Suprapubic skin (tissue), 4 donors: Measurements from ENCODE around the gene DOCK8. TPM values are rescaled to one million over a fixed set of nuclear protein-coding genes. Genes with fewer than 3 reads are reported as not detected.

Experiments used
- DNase-seq, 2 donors: peaks; one replicate each; pipeline ENCODE4 v3.0.0-alpha.2; 2019; ENCODE audit warnings: low spot score in 2 of 2
- H3K27ac ChIP-seq: fragments of 200-600 bp; sonication (generic); one replicate; pipeline ENCODE4 v1.5.1; 2019
- H3K27me3 ChIP-seq: fragments of 200-600 bp; sonication (generic); one replicate; pipeline ENCODE4 v1.5.1; 2019
- H3K36me3 ChIP-seq: fragments of 200-600 bp; sonication (generic); one replicate; pipeline ENCODE4 v1.5.1; 2019
- H3K4me1 ChIP-seq: fragments of 200-600 bp; sonication (generic); one replicate; pipeline ENCODE4 v1.5.1; 2019
- H3K4me3 ChIP-seq: fragments of 200-600 bp; sonication (generic); one replicate; pipeline ENCODE4 v1.5.1; 2019; ENCODE audit warnings: mild to moderate bottlenecking
- H3K9me3 ChIP-seq: fragments of 200-600 bp; sonication (generic); one replicate; pipeline ENCODE4 v1.5.1; 2019
- EP300 ChIP-seq: sonication (generic); formaldehyde crosslinking; IDR thresholded peaks from one replicate; pipeline ENCODE4 v1.6.1; 2017; ENCODE audit warnings: antibody characterized with exemption
- POLR2A ChIP-seq, 2 donors: fragments of 450-650 bp; IDR thresholded peaks; one replicate each; pipeline ENCODE4 v1.6.1; 2017; ENCODE audit warnings: antibody characterized with exemption in 2 of 2, mild to moderate bottlenecking in 2 of 2, moderate library complexity in 2 of 2
- POLR2AphosphoS5 ChIP-seq, 3 donors: sonication (generic); formaldehyde crosslinking; IDR thresholded peaks; one replicate each; pipeline ENCODE4 v1.6.1; 2017; ENCODE audit warnings: antibody characterized with exemption in 3 of 3
- WGBS: methylation state at CpG from one replicate; pipeline ENCODE4 v1.1.5; 2018; 5-methylcytosine and 5-hydroxymethylcytosine counted together
- total RNA-seq, 4 donors: library from RNA; depleted of rRNA; stranded (reverse); fragments of >200 nt; gene quantifications; one replicate each; pipeline ENCODE4 v1.1.0, GENCODE V29; 2016
- TF ChIP-seq, protein P1 (sequence below), 2 donors: fragments of 200-600 bp in 1 of 2; fragments of 450-650 bp in 1 of 2; sonication (generic) in 1 of 2; IDR thresholded peaks; one replicate each; pipeline ENCODE4 v1.5.1; 2016 to 2019; ENCODE audit warnings: antibody characterized with exemption in 2 of 2, mild to moderate bottlenecking in 1 of 2, moderate library complexity in 1 of 2

Gene DOCK8
- total RNA-seq, 4 donors from 2014 or later, result 4.1 to 13.3 (median 10.3) TPM

DNA sequence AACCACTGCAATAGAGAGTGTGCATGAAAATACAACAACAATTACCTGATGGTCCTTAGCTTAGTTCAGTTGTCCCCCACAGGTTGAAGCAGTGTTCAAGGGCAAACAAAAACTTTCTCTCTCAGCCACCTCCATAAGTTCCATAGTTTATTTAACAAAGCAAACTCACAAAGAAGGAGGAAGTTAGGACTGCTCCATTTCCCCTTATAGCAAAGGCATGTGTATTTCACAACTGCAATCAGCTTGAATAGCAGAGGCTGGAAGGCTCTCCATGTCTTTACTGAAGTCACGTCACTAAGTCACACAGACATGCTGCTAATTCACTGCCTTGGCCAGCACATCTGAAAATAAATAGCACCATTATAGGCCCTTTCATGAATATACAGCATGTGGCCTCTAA is 43.3 kb downstream of the DOCK8 start:
- 0% methylated on average over 1 of the region's 1 CpG for WGBS
- no peak for DNase-seq
- no peaks in the 10 kb centered on the region for H3K4me1 ChIP-seq
- H3K27ac ChIP-seq, result no peak overlapping the region
- H3K27me3 ChIP-seq, result no peaks in the 10 kb centered on the region
- TF ChIP-seq POLR2A (IDR thresholded peaks at IDR 0.05), result no peak
- no peak for TF ChIP-seq POLR2AphosphoS5 (IDR thresholded peaks at IDR 0.05)
- no peak for TF ChIP-seq EP300
- TF ChIP-seq, protein P1, sequence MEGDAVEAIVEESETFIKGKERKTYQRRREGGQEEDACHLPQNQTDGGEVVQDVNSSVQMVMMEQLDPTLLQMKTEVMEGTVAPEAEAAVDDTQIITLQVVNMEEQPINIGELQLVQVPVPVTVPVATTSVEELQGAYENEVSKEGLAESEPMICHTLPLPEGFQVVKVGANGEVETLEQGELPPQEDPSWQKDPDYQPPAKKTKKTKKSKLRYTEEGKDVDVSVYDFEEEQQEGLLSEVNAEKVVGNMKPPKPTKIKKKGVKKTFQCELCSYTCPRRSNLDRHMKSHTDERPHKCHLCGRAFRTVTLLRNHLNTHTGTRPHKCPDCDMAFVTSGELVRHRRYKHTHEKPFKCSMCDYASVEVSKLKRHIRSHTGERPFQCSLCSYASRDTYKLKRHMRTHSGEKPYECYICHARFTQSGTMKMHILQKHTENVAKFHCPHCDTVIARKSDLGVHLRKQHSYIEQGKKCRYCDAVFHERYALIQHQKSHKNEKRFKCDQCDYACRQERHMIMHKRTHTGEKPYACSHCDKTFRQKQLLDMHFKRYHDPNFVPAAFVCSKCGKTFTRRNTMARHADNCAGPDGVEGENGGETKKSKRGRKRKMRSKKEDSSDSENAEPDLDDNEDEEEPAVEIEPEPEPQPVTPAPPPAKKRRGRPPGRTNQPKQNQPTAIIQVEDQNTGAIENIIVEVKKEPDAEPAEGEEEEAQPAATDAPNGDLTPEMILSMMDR (IDR thresholded peaks at IDR 0.05), result no peak
- H3K36me3 ChIP-seq, result no peaks in the 10 kb centered on the region
- no peaks in the 10 kb centered on the region for H3K9me3 ChIP-seq
- no peak overlapping the region for H3K4me3 ChIP-seq

DNA sequence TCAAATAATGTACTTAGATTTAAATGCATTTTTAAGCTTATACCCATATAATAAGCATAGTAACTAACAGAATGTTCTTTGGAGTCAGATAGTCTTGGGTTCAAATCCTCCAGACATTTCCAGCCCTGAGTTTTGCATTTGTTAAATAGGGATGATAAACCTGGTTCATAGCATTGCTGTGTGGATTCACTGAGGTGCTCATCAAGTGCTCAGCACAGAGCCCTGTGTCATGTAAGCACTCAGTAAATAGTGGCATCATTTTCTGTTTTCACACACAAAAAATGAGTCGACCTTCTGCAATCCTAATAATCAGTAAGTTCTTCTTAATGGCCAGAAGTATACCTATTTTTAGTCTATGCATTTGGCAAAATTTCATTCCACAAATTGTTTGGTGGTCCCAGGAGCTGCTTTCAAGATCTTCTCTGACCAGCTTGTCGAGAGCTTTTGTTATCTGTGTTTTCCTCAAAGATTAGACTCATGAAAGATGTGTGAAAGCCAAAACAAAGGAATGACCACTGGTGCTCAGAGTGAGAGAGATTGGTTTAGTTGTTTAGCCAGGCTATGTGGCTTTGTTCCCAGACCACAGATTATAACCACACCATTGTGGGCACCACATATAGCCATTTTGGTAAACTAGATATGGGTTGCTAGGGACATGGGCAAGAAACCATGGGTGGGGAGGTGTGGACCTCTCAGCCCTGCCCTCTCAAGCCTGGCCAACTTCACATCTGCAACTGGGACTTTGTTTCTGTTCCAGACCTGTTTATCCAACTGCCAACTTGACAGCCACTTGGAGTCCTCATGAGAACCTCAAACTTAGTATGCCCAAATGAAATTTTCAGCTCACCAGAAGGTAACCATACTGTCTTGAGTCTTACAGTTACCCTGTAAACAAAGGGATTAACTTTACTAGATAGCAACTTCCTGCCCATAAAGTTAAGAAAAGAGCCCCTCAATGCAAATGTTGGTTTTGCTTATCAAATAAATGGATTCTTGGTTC is 45.0 kb downstream of the DOCK8 start:
- no peak overlapping the region for H3K4me3 ChIP-seq
- no peak for TF ChIP-seq EP300
- TF ChIP-seq, protein P1 (IDR thresholded peaks at IDR 0.05), result no peak
- TF ChIP-seq POLR2AphosphoS5 (IDR thresholded peaks at IDR 0.05), result no peak
- TF ChIP-seq POLR2A (IDR thresholded peaks at IDR 0.05), result no peak
- no peak overlapping the region for H3K27ac ChIP-seq
- WGBS, result 74% methylated on average over 2 of the region's 2 CpGs
- no peaks in the 10 kb centered on the region for H3K9me3 ChIP-seq
- H3K36me3 ChIP-seq, result no peaks in the 10 kb centered on the region
- DNase-seq, result no peak
- H3K4me1 ChIP-seq, result no peaks in the 10 kb centered on the region
- H3K27me3 ChIP-seq, result no peaks in the 10 kb centered on the region

DNA sequence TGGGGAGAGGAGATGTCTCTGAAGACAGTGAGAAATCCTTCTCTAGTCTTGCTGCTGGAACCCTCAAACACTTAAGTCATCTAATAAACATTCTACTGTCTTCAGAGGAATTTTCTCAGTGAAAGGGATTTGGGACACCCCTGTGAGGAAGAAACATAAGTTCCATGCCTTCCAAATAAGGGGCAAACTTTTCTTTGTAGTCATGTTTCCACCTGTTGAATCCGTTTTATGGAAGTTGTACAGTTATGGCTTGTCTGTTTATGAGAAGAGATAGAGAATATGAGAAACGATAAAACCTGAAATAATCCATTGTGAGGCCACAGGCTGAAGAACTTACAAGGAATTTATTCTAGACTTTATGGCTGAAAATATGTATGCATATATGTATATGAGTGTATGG is 49.6 kb downstream of the DOCK8 start:
- no peak overlapping the region for H3K4me3 ChIP-seq
- no peaks in the 10 kb centered on the region for H3K27me3 ChIP-seq
- 38% methylated on average over 2 of the region's 2 CpGs for WGBS
- H3K9me3 ChIP-seq, result no peaks in the 10 kb centered on the region
- TF ChIP-seq, protein P1 (IDR thresholded peaks at IDR 0.05), result no peak
- TF ChIP-seq POLR2A (IDR thresholded peaks at IDR 0.05) (no peak), POLR2AphosphoS5 (IDR thresholded peaks at IDR 0.05) (no peak), EP300 (no peak)
- no peak overlapping the region for H3K27ac ChIP-seq
- no peaks in the 10 kb centered on the region for H3K36me3 ChIP-seq
- H3K4me1 ChIP-seq, result no peaks in the 10 kb centered on the region
- no peak for DNase-seq

DNA sequence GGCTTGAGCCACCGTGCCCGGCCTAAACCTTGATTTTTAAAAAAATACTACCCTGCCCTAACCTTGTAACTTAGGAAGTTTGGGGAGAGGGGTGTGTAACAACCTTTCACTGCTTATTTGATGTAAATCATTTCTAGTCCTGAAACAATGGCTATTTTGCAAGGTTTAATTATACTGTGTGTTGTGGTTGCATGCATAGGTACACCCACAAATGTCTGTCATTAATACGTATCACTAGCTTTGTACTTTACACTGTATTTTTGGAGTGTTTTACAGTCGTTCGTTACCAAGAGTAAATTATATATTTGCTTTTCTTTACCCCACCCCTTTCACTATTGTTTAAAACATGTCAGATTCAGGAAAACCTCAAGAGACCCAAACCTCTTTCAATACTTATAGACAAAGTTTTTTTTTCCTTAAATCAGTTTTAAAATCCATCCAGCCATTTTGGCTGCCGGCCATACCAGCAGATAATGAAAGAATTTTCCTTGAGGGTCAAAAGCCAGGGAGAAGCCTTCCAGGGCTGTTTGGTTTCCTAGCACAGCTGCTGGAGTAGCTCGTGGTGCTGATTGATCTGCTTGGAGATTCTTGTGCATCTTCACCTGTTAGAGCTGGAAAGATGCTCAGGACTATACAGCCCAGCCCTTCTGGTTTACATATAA is 50.7 kb downstream of the DOCK8 start:
- Histone ChIP-seq H3K36me3 (no peaks in the 10 kb centered on the region), H3K4me1 (no peaks in the 10 kb centered on the region), H3K27me3 (no peaks in the 10 kb centered on the region), H3K27ac (no peak overlapping the region), H3K4me3 (no peak overlapping the region), H3K9me3 (no peaks in the 10 kb centered on the region)
- 51% methylated on average over 7 of the region's 7 CpGs for WGBS
- no peak for TF ChIP-seq POLR2AphosphoS5 (IDR thresholded peaks at IDR 0.05)
- TF ChIP-seq, protein P1 (IDR thresholded peaks at IDR 0.05), result no peak
- no peak for TF ChIP-seq POLR2A (IDR thresholded peaks at IDR 0.05)
- no peak for TF ChIP-seq EP300
- DNase-seq, result no peak

DNA sequence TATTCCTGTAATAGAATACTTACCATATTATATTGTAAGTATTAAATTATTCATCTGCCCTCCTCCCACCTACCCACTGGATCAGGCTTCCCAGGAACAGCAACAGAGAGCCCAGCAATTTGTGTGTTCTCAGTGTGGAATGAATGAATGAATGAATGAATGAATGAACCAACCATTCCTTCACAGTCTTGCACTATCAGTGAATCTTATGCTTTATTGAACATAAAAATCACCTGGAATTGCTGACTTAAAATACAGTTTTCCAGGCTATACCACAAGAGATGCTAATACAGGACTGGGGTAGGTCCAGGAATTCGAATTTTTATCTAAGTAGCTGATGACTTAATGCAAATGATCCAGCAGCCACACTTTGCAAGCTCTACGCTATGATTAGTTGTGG is 51.6 kb downstream of the DOCK8 start:
- H3K9me3 ChIP-seq, result no peaks in the 10 kb centered on the region
- no peaks in the 10 kb centered on the region for H3K27me3 ChIP-seq
- H3K4me1 ChIP-seq, result no peaks in the 10 kb centered on the region
- H3K4me3 ChIP-seq, result no peak overlapping the region
- no peak overlapping the region for H3K27ac ChIP-seq
- DNase-seq, result no peak
- 84% methylated on average over 2 of the region's 2 CpGs for WGBS
- TF ChIP-seq POLR2A (IDR thresholded peaks at IDR 0.05) (no peak), POLR2AphosphoS5 (IDR thresholded peaks at IDR 0.05) (no peak)
- H3K36me3 ChIP-seq, result no peaks in the 10 kb centered on the region
